Stomach (tissue), 4 donors: ENCODE data around the gene ALKAL2.

Experiments used
- CTCF ChIP-seq, 7 experiments: fragments of 450-650 bp in 4 of 7; fragments of 200-600 bp in 3 of 7; sonication (generic) in 3 of 7; IDR thresholded peaks; one replicate each; pipeline ENCODE4 v1.5.1; 2016 to 2019; ENCODE audit warnings: antibody characterized with exemption in 7 of 7, control low read depth in 2 of 7, mild to moderate bottlenecking in 1 of 7
- EP300 ChIP-seq: sonication (generic); formaldehyde crosslinking; IDR thresholded peaks from one replicate; pipeline ENCODE4 v1.6.1; 2017; ENCODE audit warnings: antibody characterized with exemption
- POLR2A ChIP-seq, 4 donors: fragments of 450-650 bp; IDR thresholded peaks; one replicate each; pipeline ENCODE4 v1.6.1; 2016; ENCODE audit warnings: antibody characterized with exemption in 4 of 4, control low read depth in 2 of 4, mild to moderate bottlenecking in 1 of 4, moderate library complexity in 1 of 4
- POLR2AphosphoS5 ChIP-seq, 3 donors: sonication (generic); formaldehyde crosslinking; IDR thresholded peaks; one replicate each; pipeline ENCODE4 v1.6.1; 2016; ENCODE audit warnings: antibody characterized with exemption in 3 of 3

GRCh38 chr2:295090-295489 lies 7.2 kb upstream of the ALKAL2 start:
- TF ChIP-seq POLR2AphosphoS5 (IDR thresholded peaks at IDR 0.05) (no peak), EP300 (no peak), CTCF (IDR thresholded peaks at IDR 0.05) (no peak), POLR2A (IDR thresholded peaks at IDR 0.05) (no peak)
